ENCODE measurements around the gene GDPGP1. TPM values are rescaled to one million over a fixed set of nuclear protein-coding genes. Genes with fewer than 3 reads are reported as not detected.

GDPGP1 gene
- total and polyA plus RNA-seq, 9 of the 15 experiments (the other 6 are each of a cell fraction or from before 2014, with no cell fraction given) = 0.78 to 6.1 (median 2.8) TPM

DNA sequence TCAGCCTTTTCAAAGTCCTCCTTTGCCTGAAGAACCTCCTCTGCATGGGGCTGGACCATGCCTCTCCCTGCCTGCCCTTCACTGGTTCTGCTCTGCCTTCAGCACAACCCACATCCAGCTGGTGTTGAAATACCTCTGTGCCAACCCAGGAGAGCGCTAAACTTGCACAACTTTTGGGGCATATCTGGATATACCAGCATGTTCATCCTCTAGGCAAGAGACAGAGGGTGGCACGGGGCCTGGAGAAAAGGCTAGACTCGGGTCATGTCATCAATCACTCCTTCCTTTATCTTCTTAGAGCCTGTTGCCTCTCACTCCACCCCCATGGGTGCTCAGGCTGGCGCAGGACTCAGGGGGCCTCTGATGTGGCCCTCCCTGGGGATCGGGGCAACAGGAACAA lies 28.1 kb upstream of the GDPGP1 start (continued):
- TF ChIP-seq, protein P1, sequence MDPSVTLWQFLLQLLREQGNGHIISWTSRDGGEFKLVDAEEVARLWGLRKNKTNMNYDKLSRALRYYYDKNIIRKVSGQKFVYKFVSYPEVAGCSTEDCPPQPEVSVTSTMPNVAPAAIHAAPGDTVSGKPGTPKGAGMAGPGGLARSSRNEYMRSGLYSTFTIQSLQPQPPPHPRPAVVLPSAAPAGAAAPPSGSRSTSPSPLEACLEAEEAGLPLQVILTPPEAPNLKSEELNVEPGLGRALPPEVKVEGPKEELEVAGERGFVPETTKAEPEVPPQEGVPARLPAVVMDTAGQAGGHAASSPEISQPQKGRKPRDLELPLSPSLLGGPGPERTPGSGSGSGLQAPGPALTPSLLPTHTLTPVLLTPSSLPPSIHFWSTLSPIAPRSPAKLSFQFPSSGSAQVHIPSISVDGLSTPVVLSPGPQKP (CRISPR knock-in tag; IDR thresholded peaks at IDR 0.05) = no peak
- TF ChIP-seq, protein P2, sequence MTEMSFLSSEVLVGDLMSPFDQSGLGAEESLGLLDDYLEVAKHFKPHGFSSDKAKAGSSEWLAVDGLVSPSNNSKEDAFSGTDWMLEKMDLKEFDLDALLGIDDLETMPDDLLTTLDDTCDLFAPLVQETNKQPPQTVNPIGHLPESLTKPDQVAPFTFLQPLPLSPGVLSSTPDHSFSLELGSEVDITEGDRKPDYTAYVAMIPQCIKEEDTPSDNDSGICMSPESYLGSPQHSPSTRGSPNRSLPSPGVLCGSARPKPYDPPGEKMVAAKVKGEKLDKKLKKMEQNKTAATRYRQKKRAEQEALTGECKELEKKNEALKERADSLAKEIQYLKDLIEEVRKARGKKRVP (CRISPR knock-in tag; IDR thresholded peaks at IDR 0.05) = no peak
- TF ChIP-seq EP300 (IDR thresholded peaks at IDR 0.05; ENCODE audit: low read length) = no peak
- no peak for TF ChIP-seq NFE2L1 (tag; IDR thresholded peaks at IDR 0.05; ENCODE audit: borderline replicate concordance, low read depth)
- TF ChIP-seq ZNF778 (CRISPR knock-in tag; IDR thresholded peaks at IDR 0.05) = no peak

DNA sequence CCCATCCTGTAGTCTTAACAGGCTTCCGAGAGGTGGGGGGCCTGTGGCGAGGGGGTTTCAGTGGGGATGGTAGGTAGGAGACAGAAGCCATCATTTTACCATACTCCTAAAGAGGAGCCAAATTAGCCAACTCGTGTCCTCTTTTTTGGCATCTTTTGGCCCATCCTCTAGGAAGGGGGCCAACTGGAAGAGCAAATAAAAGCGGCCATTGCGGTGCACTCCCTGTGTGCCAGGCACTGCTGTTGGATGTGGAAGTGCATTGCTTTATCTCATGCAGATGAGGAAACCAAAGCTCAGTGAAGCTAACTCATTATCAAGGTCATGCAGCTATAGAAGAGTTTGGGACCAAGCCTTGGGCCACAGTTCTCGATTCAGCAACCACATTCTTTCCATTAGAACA lies 26.8 kb upstream of the GDPGP1 start:
- ATAC-seq = no peak
- intact Hi-C loops (cut with micrococcal nuclease) = no loop called here
- 94% methylated on average over 6 of the region's 6 CpGs for WGBS (ENCODE audit: insufficient coverage, low coverage, missing lambda C conversion rate)
- no peak for FAIRE-seq
- ChIA-PET CTCF (ENCODE audit: low intra/inter-chr PET ratio) (no interaction called here), POLR2A (interaction anchor here (0.6 to 0.7 kb wide), 2 partner anchors 13 to 20 kb away, joined by 3 read pairs; no protein-coding TSS in a partner anchor)
- H3K27me3 ChIP-seq (ENCODE audit: control insufficient read depth in 2 of 2, insufficient read depth in 2 of 2, low read length in 2 of 2) = no peaks in the 10 kb centered on the region
- H3K4me3 ChIP-seq = no peak overlapping the region
- peaks cover 2 to 25% of the 10 kb centered on the region in 2 experiments; a peak in 4 of 5 replicates for H3K4me1 ChIP-seq (replicated peaks in 1 of 2; ENCODE audit: control insufficient read depth in 2 of 2, insufficient read depth in 2 of 2, low read length in 2 of 2)
- no peak overlapping the region for H2AFZ ChIP-seq (ENCODE audit: low read depth, low read length)
- H3K9me3 ChIP-seq (replicated peaks; ENCODE audit: control insufficient read depth, insufficient read depth, low read depth, low read length) = no peaks in the 10 kb centered on the region
- in situ Hi-C loops (cut with MboI) = no loop called here
- no TSS peak for BruUV-seq (replicated peaks)
- no peak overlapping the region for H3K27ac ChIP-seq (ENCODE audit: extremely low read depth, low read depth, low read length)
- H3K9ac ChIP-seq (ENCODE audit: insufficient read depth in 1 of 2, low read depth in 2 of 2, low read length in 2 of 2) = no peak overlapping the region
- H3K79me2 ChIP-seq (ENCODE audit: control insufficient read depth, insufficient read depth, low read length) = peaks cover 80% of the 10 kb centered on the region
- peaks cover 8% of the 10 kb centered on the region; the same call in 1 of the 2 replicates for H4K20me1 ChIP-seq (replicated peaks; ENCODE audit: control insufficient read depth, insufficient read depth, low read length)
- peaks cover 88% of the 10 kb centered on the region; the same call in 2 of the 3 replicates for H3K36me3 ChIP-seq (ENCODE audit: control insufficient read depth, insufficient read depth, low read length)
- no peaks in the 10 kb centered on the region for H3K9me1 ChIP-seq (ENCODE audit: control insufficient read depth, insufficient read depth, low read length)
- no peak overlapping the region for H3K4me2 ChIP-seq (ENCODE audit: insufficient read depth, low read length)
- no peak for DNase-seq (ENCODE audit: extremely low read depth in 1 of 4, low spot score in 3 of 4)
- no peak for TF ChIP-seq ZNF511 (CRISPR knock-in tag; IDR thresholded peaks at IDR 0.05)
- no peak for TF ChIP-seq RBM17 (IDR thresholded peaks at IDR 0.05; ENCODE audit: borderline replicate concordance, low read depth, low read length)
- no peak for TF ChIP-seq BCLAF1 (IDR thresholded peaks at IDR 0.05; ENCODE audit: borderline replicate concordance in 1 of 2, control insufficient read depth in 1 of 2, low read depth in 2 of 2, low read length in 1 of 2)
- TF ChIP-seq GATAD2B (IDR thresholded peaks at IDR 0.05; ENCODE audit: borderline replicate concordance) = no peak
- TF ChIP-seq HNRNPUL1 (IDR thresholded peaks at IDR 0.05; ENCODE audit: low read length) = no peak
- TF ChIP-seq ARID1B (IDR thresholded peaks at IDR 0.05) = no peak
- no peak for TF ChIP-seq ZBED1 (IDR thresholded peaks at IDR 0.05)
- no peak for TF ChIP-seq DPF2 (IDR thresholded peaks at IDR 0.05)
- TF ChIP-seq ETV1 (tag; conservative IDR thresholded peaks at IDR 0.05; ENCODE audit: low read depth) = no peak
- TF ChIP-seq ZNF280B (CRISPR knock-in tag; IDR thresholded peaks at IDR 0.05) = no peak

Data from K562 (cell line).